BE2C (cell line): ENCODE results near the gene GNL2.
"Not testable (repeated sequence)": the region's sequence is repeated elsewhere in the genome, so short reads cannot be mapped to it uniquely, and the experiment has no call there.

ENCODE experiments used
- DNase-seq: peaks from one replicate; pipeline ENCODE4 v3.0.0-alpha.2; 2020
- H3K27me3 ChIP-seq: fragments of 250-450 bp; sonication (Bioruptor Pico); 2 replicates; pipeline ENCODE4 v1.5.1; 2020; ENCODE audit warnings: mild to moderate bottlenecking
- H3K36me3 ChIP-seq: fragments of 250-450 bp; sonication (Bioruptor Pico); 2 replicates; pipeline ENCODE4 v1.5.1; 2020; ENCODE audit warnings: mild to moderate bottlenecking
- H3K4me1 ChIP-seq: fragments of 250-450 bp; sonication (Bioruptor Pico); 2 replicates; pipeline ENCODE4 v1.5.1; 2020
- H3K4me3 ChIP-seq: 2 replicates; pipeline ENCODE4 v1.5.1; 2011; ENCODE audit warnings: low read depth, low read length
- H3K9me3 ChIP-seq: fragments of 250-450 bp; sonication (Bioruptor Pico); 2 replicates; pipeline ENCODE4 v1.5.1; 2020
- TF ChIP-seq, protein P1 (sequence below): IDR thresholded peaks from 2 replicates; pipeline ENCODE4 v1.5.1; 2012; ENCODE audit warnings: mild to moderate bottlenecking, low read depth, low read length

Gene GNL2

GRCh38 chr1:37549341-37549740 is 46.4 kb downstream of the GNL2 start:
- H3K36me3 ChIP-seq, result no peaks in the 10 kb centered on the region; the same call in 1 of the 2 replicates

GRCh38 chr1:37545019-37545418 is 50.7 kb downstream of the GNL2 start:
- H3K4me3 ChIP-seq, result no peak overlapping the region
- no peak for DNase-seq
- H3K27me3 ChIP-seq, result no peaks in the 10 kb centered on the region
- H3K36me3 ChIP-seq, result peaks cover 3% of the 10 kb centered on the region; the same call in 1 of the 2 replicates
- no peaks in the 10 kb centered on the region for H3K9me3 ChIP-seq
- no peaks in the 10 kb centered on the region for H3K4me1 ChIP-seq
- TF ChIP-seq, protein P1, sequence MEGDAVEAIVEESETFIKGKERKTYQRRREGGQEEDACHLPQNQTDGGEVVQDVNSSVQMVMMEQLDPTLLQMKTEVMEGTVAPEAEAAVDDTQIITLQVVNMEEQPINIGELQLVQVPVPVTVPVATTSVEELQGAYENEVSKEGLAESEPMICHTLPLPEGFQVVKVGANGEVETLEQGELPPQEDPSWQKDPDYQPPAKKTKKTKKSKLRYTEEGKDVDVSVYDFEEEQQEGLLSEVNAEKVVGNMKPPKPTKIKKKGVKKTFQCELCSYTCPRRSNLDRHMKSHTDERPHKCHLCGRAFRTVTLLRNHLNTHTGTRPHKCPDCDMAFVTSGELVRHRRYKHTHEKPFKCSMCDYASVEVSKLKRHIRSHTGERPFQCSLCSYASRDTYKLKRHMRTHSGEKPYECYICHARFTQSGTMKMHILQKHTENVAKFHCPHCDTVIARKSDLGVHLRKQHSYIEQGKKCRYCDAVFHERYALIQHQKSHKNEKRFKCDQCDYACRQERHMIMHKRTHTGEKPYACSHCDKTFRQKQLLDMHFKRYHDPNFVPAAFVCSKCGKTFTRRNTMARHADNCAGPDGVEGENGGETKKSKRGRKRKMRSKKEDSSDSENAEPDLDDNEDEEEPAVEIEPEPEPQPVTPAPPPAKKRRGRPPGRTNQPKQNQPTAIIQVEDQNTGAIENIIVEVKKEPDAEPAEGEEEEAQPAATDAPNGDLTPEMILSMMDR, result no peak

More at GRCh38 chr1:37549341-37549740, 46.4 kb downstream of the GNL2 start:
- Histone ChIP-seq H3K9me3 (no peaks in the 10 kb centered on the region), H3K4me1 (no peaks in the 10 kb centered on the region), H3K27me3 (no peaks in the 10 kb centered on the region), H3K4me3 (no peak overlapping the region)
- TF ChIP-seq, protein P1, result no peak
- no peak for DNase-seq

- Histone ChIP-seq H3K4me3 (no peak overlapping the region), H3K36me3 (peaks cover 3% of the 10 kb centered on the region; the same call in 1 of the 2 replicates), H3K4me1 (no peaks in the 10 kb centered on the region), H3K27me3 (no peaks in the 10 kb centered on the region), H3K9me3 (no peaks in the 10 kb centered on the region)
- TF ChIP-seq, protein P1, result no peak
- DNase-seq, result no peak
Measured at GRCh38 chr1:37544530-37544929, 51.2 kb downstream of the GNL2 start.

DNA sequence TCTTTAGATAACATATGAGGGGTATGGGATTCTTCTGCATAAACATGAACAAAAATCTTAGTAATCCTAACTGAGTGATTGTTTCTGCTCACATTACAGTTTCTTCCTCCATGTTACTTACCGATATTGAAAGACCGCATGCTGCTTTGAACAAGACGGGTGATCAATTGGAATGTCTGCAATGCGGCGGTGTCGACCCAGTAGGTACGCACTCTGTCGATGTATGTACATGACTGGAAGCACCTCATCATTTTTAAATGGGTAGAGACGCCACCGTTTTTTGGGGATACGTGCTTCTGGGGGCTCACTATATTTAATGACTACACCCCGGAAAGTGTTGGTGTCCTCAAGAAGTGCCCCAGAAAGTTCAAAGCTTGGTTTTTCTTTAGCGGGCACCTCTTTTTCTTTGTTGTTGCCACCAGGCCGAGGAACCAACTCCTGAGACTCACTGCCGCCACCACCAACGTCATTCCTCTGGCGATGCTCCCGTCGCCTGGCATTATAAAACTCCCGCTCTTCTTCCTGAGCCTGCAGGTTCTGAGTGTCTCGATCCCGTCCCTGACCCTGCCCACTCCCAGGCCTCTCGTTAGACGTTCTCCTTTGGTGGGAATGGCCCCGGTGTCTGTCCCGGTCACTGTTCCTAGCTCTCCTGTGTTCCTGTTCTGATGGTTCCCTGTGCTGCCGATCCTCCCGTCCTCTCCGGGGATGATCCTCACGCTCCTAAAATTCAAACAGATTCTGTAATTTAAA is 55.5 kb downstream of the GNL2 start:
- no peak for DNase-seq
- no peaks in the 10 kb centered on the region for H3K9me3 ChIP-seq
- TF ChIP-seq, protein P1, result no peak
- H3K4me1 ChIP-seq, result no peaks in the 10 kb centered on the region
- no peak overlapping the region for H3K4me3 ChIP-seq
- no peaks in the 10 kb centered on the region for H3K27me3 ChIP-seq
- H3K36me3 ChIP-seq, result peaks cover 8% of the 10 kb centered on the region

DNA sequence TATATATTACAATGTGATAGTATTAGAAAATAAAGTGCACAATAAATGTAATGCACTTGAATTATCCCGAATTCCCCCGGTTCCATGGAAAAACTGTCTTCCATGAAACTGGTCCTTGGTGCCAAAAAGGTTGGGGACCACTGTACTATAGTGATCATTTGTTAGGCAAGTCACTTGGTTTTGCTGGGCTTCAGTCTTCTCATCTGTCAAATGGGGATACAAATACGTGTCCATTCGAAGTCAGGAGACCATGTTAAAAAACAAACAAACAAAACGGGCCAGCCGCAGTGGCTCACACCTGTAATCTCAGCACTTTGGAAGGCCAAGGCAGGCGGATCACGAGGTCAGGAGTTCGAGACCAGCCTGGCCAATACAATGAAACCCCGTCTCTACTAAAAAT is 56.6 kb downstream of the GNL2 start:
- not testable (repeated sequence) for H3K4me1 ChIP-seq, H3K27me3 ChIP-seq, H3K9me3 ChIP-seq, DNase-seq, H3K4me3 ChIP-seq, H3K36me3 ChIP-seq

GRCh38 chr1:37537378-37537777 is 58.4 kb downstream of the GNL2 start:
- Histone ChIP-seq H3K36me3 (peaks cover 8% of the 10 kb centered on the region), H3K4me3 (no peak overlapping the region), H3K27me3 (no peaks in the 10 kb centered on the region), H3K9me3 (no peaks in the 10 kb centered on the region), H3K4me1 (no peaks in the 10 kb centered on the region)
- TF ChIP-seq, protein P1, result no peak
- DNase-seq, result no peak
